BJ (cell line): ENCODE measurements around the gene C1orf50. TPM values are rescaled to one million over a fixed set of nuclear protein-coding genes. Genes with fewer than 3 reads are reported as not detected.

Source experiments
- CTCF ChIA-PET: fragments of 350-600 bp; formaldehyde crosslinking; extraction: SDS; loops from one replicate; lab custom pipeline; 2021; ENCODE audit warnings: antibody characterized with exemption, inconsistent platforms; lab: Yijun Ruan, JAX
- POLR2A ChIA-PET: fragments of 300-600 bp; sonication (Branson Sonifier 250); formaldehyde crosslinking; extraction: SDS; loops from one replicate; lab custom pipeline; 2021; ENCODE audit warnings: antibody characterized with exemption; lab: Charles Lee
- DNase-seq: peaks from one replicate; pipeline ENCODE4 v3.0.0-alpha.2; 2011; ENCODE audit warnings: low read depth
- H3K27me3 ChIP-seq: 2 replicates; pipeline ENCODE4 v1.6.0; 2011; ENCODE audit warnings: low read length; ENCODE audit not compliant: control insufficient read depth, insufficient read depth
- H3K36me3 ChIP-seq: 2 replicates; pipeline ENCODE4 v1.5.1; 2011; ENCODE audit warnings: low read length; ENCODE audit not compliant: control insufficient read depth, insufficient read depth
- H3K4me3 ChIP-seq: 2 replicates; pipeline ENCODE4 v1.5.1; 2011; ENCODE audit warnings: low read depth, mild to moderate bottlenecking, control low read depth, low read length
- polyA plus RNA-seq: library from polyadenylated mRNA; depleted of rRNA; stranded (reverse); fragments of >200 nt; gene quantifications from 2 replicates; pipeline ENCODE4 v1.2.3, GENCODE V29; 2011
- TF ChIP-seq, protein P1 (sequence below): IDR thresholded peaks from 2 replicates; pipeline ENCODE4 v1.5.1; 2011; ENCODE audit warnings: low read depth, mild to moderate bottlenecking, control low read depth, inconsistent platforms, low read length, moderate library complexity; ENCODE audit not compliant: insufficient read depth

C1orf50 gene
- polyA plus RNA-seq, 1 experiment: 2.0 TPM

- POLR2A ChIA-PET: interaction anchor here (0.7 kb wide), 1 partner anchor 433 kb away, joined by 4 read pairs; no protein-coding TSS in a partner anchor
- Histone ChIP-seq H3K36me3 (peaks cover under 1% of the 10 kb centered on the region), H3K4me3 (peak overlapping the region; percentile 69), H3K27me3 (no peaks in the 10 kb centered on the region)
- TF ChIP-seq, protein P1, sequence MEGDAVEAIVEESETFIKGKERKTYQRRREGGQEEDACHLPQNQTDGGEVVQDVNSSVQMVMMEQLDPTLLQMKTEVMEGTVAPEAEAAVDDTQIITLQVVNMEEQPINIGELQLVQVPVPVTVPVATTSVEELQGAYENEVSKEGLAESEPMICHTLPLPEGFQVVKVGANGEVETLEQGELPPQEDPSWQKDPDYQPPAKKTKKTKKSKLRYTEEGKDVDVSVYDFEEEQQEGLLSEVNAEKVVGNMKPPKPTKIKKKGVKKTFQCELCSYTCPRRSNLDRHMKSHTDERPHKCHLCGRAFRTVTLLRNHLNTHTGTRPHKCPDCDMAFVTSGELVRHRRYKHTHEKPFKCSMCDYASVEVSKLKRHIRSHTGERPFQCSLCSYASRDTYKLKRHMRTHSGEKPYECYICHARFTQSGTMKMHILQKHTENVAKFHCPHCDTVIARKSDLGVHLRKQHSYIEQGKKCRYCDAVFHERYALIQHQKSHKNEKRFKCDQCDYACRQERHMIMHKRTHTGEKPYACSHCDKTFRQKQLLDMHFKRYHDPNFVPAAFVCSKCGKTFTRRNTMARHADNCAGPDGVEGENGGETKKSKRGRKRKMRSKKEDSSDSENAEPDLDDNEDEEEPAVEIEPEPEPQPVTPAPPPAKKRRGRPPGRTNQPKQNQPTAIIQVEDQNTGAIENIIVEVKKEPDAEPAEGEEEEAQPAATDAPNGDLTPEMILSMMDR: no peak
- CTCF ChIA-PET: interaction anchor here (2.1 to 5.8 kb wide), 3 partner anchors 10 to 594 kb away, joined by 5 to 34 read pairs (median 17); no protein-coding TSS in a partner anchor
- DNase-seq: no peak
Observed at GRCh38 chr1:42767510-42768000, 506 bp downstream of the C1orf50 start.

- ChIA-PET POLR2A (no interaction called here), CTCF (interaction anchor here (1.6 to 5.8 kb wide), 3 partner anchors 10 to 595 kb away, joined by 5 to 34 read pairs (median 8); no protein-coding TSS in a partner anchor)
- TF ChIP-seq, protein P1: no peak
- no peak overlapping the region for H3K4me3 ChIP-seq
- no peaks in the 10 kb centered on the region for H3K27me3 ChIP-seq
- 0 out of 2 replicates have a peak, but pooled peaks cover 1% of the 10 kb centered on the region for H3K36me3 ChIP-seq
- no peak for DNase-seq
Observed at GRCh38 chr1:42768172-42768571, 1.1 kb downstream of the C1orf50 start.

DNA sequence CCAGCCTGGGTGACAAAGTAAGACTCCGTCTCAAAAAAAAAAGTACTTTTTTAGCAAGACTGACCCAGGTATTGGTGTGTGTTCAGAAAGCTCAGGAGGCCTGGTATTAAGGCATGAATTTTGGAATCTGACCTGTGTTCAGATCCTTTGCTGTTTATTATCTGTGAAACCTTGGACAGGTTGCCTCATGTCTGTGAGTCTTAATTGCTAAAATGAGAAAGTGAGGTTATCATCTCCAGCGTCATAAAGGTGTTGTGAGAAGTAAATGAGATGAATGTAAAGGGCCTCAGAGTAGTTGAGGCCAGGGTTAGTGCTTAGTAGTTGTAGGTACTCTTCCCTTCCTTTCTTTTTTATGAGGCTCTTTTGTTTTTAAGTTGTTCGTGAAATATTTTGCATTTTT lies 2.8 kb downstream of the C1orf50 start:
- DNase-seq: no peak
- CTCF ChIA-PET: interaction anchor here (1.6 to 5.8 kb wide), 3 partner anchors 8 to 304 kb away, joined by 4 to 34 read pairs (median 8); no protein-coding TSS in a partner anchor
- no peak overlapping the region for H3K4me3 ChIP-seq
- H3K27me3 ChIP-seq: no peaks in the 10 kb centered on the region
- POLR2A ChIA-PET: no interaction called here
- TF ChIP-seq, protein P1: no peak
- H3K36me3 ChIP-seq: peaks cover 3% of the 10 kb centered on the region; the same call in 1 of the 2 replicates

DNA sequence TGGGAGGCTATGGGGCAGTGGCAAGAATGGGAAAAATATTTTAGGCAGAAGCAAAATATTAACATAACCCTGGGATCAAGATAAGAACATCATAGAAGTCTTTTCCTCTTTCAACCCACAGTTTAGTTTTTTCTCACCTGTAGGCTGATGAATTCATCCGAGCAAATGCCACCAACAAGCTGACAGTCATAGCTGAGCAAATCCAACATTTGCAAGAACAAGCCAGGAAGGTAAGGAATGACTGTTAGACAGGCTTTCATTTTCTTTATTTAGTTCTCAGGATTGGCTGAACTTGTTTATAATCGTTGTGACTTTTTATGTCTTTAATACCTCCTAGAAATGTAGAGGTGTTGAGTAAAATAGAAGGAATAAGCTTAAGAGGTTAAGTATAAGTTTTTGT lies 6.4 kb downstream of the C1orf50 start:
- POLR2A ChIA-PET: no interaction called here
- CTCF ChIA-PET: interaction anchor here (1.5 kb wide), 2 partner anchors 7 to 300 kb away, joined by 5 to 7 read pairs; partner anchors contain the start of gene P3H1

DNA sequence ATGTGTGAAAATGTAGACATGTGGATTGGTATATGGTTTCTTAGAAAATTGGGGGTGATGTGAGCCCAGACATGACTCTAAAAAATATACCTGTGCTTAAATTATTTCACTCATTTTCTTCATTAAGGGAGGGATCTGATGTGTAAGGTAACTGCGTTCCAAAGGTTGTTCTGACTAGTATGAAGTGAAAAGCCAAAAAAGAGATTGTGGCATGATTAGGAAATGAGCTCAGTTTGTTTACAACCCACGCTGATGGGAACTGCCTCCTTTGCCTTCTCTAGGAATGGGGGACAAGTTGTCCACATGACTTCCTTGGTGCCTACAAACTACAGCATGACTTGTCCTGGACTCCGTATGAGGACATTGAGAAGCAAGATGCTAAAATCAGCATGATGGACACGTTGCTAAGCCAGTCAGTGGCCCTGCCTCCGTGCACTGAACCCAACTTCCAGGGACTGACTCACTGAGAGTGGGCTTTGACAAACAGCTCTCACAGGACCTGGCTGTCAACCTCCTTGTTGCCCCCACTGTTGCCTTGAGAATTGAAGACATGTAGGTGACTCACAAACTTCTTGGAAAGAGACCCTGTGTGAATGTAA lies 8.0 kb downstream of the C1orf50 start:
- ChIA-PET CTCF (interaction anchor here (1.5 kb wide), 1 partner anchor 9 kb away, joined by 5 read pairs; the partner anchor contains the start of gene P3H1), POLR2A (interaction anchor here (0.6 kb wide), 1 partner anchor 875 kb away, joined by 3 read pairs; no protein-coding TSS in a partner anchor)
- Histone ChIP-seq H3K4me3 (no peak overlapping the region), H3K27me3 (no peaks in the 10 kb centered on the region), H3K36me3 (peaks cover 17% of the 10 kb centered on the region)
- no peak for DNase-seq
- TF ChIP-seq, protein P1: no peak

More for the DNA sequence above, 6.4 kb downstream of the C1orf50 start:
- Histone ChIP-seq H3K4me3 (no peak overlapping the region), H3K36me3 (peaks cover 17% of the 10 kb centered on the region), H3K27me3 (no peaks in the 10 kb centered on the region)
- TF ChIP-seq, protein P1: no peak
- DNase-seq: no peak
